Stimulated activated CD4-positive, alpha-beta T cell treated with anti-CD3 and anti-CD28 coated beads, Interleukin-15, amount 100 ng/mL, for 48 hours (primary cell): ENCODE measurements around the gene PCIF1.
A peak's percentile ranks its signal among the peaks of the same experiment; 100 is the strongest.
"Not testable (repeated sequence)": the region's sequence is repeated elsewhere in the genome, so short reads cannot be mapped to it uniquely, and the experiment has no call there.

Experiments
- DNase-seq, 2 donors: peaks; one replicate each; pipeline ENCODE4 v3.0.0-alpha.2; 2020; ENCODE audit warnings: low read depth in 2 of 2

PCIF1 gene

DNA sequence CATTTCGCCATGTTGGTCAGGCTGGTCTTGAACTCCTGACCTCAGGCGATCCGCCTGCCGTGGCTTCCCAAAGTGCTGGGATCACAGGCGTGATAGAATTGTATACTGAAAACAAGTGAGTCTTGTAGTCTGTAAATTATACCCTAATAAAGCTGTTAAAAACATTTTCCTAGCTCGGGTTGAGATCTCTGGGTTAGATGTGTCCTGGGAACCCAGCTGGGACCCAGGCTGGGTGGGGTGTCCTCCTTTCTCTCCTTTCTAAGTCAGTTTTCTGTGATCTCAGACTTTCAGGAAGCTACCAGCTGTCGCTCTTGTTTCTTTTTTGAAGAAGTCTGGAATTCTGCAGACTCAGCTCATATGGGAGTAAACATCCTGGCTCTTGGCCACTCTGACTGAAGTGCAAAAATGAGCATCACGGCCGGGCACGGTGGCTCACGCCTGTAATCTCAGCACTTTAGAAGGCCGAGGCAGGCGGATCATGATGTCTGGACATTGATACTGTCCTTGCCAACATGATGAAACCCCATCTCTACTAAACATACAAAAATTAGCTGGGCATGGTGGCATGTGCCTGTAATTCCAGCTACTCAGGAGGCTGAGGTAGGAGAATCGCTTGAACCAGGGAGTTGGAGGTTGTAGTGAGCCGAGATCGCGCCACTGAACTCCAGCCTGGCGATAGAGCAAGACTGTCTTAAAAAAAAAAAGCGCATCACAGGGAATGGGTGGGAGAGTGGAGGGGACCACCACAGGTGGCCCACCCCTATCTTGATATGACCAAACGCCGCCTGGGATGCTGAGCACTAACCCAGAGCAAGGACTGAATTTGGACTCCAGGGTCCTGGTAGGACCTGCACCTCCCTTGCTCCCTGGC lies 9.9 kb upstream of the PCIF1 start:
- DNase-seq, result no peak

DNA sequence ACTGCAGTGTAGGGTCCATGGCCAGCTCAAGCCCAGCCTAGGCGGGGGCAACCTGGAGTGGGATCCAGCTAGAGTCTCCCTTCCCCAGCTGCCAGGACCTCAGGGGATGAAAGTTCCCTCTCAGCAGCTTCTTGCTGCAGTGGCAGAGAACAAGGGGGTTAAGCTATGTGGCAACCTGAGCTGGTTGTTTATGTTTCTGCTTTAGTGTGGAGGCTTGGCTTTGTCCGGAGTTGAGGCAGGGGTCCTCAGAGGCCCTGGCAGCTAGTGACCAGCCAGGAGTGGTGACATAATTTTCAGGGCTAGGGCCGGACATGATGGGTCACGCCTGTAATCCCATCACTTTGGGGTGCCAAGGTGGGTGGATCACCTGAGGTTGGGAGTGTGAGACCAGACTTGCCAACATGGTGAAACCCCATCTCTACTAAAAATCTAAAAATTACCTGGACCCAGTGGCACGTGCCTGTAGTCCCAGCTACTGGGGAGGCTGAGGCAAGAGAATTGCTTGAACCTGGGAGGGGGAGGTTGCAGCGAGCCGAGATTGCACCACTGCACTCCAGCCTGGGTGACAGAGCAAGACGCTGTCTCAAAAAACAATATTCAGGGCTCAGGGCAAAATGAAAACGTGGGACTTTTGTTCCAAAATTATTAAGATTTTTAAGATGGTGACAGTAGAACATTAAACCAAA lies 8.5 kb upstream of the PCIF1 start:
- no peak for DNase-seq

DNA sequence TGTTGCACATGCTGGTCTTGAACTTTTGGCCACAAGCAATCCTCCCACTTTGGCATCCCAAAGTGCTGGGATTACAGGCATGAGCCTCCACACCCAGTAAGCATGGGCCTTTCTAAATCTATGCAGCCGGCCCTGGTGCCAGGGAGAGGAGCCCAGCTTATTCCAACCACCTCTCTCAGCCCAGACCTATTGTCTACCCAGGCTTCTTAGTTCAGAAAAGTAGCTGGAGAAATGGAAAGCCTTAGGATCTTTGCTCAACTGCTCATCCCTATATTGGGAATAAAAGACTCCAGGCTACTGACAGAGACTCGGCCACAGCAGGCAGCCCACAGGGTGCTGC lies 7.8 kb upstream of the PCIF1 start:
- no peak for DNase-seq

DNA sequence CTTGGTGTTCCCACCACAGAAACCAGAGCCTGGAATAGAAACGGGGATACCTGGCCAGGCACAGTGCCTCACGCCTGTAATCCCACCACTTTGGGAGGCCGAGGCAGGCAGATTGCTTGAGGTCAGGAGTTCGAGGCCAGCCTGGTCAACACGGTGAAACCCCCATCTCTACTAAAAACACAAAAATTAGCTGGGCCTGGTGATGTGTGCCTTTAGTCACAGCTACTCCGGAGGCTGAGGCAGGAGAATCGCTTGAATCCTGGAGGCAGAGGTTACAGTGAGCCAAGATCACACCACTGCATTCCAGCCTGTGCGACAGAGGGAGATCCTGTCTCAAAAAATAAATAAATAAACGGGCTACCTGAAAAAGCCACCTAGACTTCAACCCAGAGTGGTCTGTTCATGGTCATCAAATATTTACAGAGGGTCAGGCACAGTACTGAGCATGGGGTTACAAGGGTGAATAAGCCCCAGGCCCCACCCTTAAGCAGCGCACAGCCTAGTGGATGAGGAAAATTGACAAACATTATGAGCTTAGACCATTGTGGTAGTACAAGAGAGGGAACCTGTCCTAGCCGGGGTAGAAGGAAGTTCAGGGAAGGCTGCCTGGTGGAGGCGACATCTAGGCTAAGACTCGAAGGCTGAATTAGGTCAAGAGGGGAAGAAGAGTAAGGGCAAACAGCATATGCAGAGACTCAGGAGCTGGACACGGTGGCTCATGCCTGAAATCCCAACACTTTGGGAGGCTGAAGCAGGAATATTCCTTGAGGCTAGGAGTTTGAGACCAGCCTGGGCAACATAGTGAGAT lies 7.2 kb upstream of the PCIF1 start:
- DNase-seq, result no peak

DNA sequence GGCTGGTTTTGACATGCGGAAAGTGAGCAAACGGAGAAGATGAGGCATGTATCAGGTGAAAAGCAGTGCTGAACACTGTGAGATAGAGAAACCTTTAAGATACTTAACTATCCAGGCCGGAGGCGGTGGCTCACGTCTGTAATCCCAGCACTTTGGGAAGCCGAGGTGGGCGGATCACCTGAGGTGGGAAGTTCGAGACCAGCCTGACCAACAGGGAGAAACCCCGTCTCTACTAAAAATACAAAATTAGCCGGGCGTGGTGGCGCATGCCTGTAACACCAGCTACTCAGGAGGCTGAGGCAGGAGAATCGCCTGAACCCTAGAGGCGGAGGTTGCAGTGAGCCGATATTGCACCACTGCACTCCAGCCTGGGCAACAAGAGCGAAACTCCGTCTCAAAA lies 2.8 kb upstream of the PCIF1 start:
- not testable (repeated sequence) for DNase-seq

DNA sequence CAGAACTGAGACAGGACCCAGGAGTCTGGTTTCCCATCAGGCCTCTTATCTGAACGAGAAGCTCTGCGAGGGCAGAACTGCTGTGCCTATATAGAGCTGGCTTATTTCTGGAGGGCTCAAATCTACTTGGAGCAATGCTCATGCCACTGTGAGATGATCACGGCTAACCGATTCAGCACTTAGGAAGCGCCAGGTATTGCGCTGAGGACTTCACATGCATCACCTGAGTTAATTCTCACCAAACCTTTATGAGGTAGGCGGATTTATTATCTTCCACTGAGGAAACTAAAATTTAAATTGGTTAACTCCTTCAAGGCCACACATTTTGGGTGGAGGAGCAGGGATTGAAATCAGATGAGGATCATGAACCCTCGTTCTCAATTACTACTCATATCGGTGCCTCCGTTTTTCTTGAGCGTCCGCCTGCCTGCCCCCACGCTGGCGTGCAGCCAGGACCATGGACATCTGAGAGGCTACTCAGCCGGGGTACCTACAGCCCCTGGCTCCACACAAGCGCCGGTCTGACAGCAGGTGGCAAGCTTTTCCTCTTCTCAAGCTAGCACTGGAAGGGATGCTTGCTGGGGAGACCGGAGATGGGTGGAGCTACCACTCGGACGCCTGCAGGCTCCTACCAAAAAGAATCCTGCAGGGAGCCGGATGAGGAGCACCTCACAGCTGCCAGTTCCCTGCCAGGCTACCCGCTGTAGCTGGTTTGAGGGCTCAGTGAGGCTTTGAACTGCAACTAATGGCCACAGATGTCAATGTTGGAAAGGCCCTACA lies 1.0 kb upstream of the PCIF1 start:
- peak; percentile 45 to 50 for DNase-seq

DNA sequence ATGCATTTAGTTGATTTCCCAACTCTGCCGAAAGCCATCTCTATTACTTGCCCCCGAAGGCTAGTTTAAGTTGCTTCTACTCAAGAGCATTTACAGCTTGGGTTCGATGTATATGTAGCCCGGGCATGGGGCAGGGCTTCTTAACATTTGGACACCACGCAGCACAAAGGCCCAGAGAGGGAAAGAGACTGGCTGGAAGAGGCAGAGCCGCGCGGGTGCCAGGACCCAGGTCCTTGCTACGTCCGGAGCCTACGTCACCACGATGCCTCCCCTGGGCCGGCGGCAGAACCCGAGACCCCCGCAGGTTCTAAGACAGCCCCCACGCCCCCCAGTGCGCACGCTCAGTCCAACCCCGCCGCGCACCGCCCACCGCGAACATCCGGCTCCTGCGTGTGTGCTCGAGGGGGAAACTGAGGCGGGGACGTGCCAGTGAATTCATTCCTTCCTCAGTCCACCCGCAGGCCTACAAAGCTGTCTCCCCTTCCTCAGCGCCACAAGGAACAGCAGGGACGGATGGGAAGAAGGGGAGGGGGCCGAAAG lies 367 bp upstream of the PCIF1 start:
- DNase-seq, result peak in 1 of 2 donors; percentile 31

DNA sequence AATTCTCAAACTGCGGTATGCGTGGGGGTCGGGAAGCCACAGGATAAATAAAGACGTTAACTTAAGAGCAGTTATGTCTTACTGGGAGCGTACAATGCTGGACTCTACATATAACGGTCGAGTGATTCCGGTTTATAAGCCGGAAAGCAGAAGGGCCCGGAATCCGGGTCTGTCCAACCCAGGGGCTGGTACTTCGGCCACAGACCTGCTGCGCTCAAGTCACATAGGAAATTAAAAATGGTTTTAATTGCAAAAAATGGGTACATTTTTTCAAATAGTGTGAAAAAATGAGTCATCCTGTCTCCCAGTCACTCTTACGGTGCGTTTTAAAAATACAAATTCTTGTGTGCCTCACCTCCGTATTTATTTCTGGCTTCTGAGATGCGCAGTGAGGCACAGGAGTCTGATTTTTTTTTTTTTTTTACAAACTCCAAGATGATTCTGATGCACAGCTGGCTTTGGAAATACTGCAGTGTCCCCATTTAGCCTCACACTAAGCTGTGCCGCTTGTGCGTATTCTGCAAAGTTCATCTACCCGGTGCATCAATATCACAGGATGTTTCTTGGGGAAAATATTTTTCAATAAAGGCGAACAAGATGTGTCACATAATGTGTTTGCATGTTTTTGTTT lies 1.0 kb downstream of the PCIF1 start:
- no peak for DNase-seq

DNA sequence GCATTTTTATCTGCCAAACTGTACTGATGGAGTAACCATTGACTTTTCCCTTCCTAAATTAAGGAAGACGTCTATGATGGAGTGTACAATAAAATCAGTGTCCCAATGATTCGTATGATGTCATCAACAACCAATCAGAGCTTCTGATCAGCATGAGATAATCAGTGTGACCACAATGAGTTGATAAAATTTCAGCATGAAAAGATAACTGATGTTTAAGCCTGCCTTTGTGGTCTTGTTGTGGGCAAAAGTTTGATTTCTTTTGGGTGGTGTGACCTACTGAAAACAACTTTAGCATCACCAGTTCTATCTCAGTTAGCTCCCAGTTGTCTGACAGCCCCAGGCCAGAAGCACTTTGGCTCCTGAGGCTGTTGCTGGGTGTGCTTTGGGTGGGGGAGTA lies 3.3 kb downstream of the PCIF1 start:
- DNase-seq, result no peak

DNA sequence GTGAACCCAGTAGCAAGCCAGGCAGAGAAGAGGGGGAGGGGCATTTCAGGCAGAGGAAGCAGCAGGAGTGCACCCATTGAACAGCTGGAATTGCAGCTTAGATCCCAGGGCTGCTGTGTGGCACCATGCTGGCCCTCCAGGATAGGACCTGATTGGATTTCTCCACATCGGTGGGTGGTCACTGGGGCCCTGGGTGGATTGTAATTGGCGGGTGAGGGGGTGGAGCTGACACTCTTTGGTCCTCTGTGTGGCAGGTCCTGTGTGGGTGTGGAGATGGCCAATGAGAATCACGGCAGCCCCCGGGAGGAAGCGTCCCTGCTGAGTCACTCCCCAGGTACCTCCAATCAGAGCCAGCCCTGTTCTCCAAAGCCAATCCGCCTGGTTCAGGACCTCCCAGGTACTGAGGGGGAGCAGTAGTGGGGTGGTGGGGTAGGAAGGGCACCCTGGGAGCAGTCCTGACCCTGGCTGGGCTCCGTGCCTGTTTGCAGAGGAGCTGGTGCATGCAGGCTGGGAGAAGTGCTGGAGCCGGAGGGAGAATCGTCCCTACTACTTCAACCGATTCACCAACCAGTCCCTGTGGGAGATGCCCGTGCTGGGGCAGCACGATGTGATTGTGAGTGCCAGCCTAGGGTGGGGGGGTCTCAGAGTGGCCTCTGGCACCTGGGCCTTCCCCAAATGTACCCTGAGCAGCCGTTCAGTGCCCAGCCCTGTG lies 4.4 kb downstream of the PCIF1 start:
- no peak for DNase-seq

DNA sequence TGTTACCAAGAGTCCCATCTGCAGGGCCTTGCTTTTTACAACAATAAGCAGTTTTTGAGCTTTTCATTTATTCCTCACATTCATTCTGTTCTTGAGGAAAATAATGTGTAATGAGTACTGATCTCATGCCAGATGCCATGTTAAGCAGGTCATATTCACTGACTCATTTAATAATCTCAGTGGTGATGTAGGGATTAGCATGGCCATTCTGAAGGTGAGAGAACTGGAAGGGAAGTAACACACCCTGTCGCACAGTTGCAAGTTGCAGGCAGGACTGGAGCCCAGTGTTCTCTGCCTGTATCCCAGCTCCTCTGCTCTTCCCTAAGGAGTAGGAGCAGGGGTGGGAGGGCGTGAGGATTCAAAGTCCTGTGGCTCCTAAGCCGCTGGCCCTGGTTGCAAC lies 5.6 kb downstream of the PCIF1 start:
- no peak for DNase-seq

DNA sequence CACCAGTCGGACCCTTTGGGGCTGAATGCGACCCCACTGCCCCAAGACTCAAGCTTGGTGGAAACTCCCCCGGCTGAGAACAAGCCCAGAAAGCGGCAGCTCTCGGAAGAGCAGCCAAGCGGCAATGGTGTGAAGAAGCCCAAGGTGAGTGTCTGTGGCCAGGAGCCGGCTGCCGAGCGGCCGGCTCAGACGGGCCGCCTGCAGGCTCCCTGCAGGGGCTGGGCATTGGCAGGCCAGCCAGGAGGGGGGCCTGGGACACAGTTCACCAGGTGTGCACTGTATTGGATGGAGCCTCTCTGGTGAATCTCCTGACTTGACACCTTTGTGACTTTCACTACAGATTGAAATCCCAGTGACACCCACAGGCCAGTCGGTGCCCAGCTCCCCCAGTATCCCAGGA lies 6.0 kb downstream of the PCIF1 start:
- no peak for DNase-seq

DNA sequence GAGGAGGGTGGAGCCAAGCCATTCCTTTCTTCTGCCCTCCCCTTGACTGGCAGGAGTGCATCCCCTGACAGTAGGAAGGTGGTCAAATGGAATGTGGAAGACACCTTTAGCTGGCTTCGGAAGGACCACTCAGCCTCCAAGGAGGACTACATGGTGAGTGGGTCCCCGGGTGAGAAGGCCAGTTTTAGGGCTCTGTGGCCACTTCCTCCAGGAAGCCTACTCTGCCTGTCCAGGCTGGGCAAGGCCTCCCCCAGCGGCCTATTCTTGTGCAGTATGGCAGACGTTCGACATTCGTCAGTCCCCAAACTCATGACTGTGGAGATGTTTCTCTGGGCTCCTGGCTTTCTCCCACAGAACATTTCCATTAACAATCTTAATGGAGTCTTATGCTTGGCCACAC lies 9.1 kb downstream of the PCIF1 start:
- no peak for DNase-seq

DNA sequence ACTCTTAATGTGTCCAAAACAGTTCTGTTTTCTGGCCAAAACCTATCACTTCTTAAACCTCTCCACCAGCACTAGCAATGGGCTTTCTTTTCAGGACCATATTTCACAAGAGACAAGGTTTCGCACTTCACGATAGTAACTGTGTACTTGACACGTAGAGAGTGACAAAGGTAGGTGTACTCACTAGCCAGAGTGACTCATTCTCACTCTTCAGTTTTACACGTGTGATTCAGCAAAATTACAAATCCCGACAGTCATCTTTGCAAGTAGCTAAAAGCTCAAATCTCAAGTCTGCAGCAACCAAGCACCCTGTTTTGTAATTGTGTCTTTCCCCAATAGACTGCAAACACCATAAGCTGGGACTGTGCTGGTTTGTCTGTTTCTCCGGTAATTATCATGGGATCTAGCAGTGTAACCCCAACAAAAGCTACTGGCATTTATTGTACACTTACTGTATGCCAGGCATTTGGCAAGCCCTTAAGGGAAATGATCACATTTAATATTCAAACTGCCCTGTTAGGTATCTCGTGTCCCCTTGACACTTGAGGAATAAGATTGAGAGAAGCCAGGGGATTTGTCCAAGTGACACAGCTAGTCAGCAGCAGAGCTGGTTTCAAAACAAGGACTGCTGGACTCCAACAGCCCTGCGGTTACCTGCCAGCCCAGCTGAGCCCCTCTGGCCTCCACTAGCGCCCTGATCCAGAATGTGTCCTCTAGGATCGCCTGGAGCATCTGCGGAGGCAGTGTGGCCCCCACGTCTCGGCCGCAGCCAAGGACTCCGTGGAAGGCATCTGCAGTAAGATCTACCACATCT lies 9.9 kb downstream of the PCIF1 start:
- DNase-seq, result no peak

DNA sequence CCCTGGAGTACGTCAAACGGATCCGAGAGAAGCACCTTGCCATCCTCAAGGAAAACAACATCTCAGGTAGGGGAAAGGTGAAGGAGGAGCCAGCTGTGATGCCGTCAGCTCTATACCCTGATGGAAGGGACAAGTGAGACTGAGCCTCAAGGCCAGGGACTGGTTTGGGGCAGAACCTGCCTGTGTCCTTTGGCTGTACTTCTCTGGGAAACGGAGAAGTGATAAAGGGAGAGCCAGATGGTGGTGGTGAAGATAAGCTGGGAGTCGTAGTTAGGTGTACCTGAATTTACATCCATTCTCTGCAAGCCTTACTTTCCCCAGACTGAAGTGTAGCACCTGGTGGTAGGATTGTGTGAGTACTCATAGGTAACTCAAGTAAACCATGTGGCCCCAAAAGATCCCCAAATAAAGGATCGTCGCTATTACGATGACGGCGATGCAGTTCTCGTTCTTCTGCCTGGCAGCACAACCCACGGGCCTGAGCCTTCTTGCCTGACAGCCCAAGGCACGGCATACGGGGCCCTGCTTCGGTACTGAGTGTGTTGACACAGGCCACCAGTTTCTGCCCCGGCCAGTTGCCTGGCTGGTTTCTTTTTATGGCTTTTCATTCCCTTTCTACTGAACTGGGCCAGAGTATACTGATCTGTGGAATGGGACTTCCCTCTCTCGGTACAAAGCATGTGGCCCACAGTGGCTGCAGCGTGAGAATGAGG lies 10.6 kb downstream of the PCIF1 start:
- DNase-seq, result no peak

DNA sequence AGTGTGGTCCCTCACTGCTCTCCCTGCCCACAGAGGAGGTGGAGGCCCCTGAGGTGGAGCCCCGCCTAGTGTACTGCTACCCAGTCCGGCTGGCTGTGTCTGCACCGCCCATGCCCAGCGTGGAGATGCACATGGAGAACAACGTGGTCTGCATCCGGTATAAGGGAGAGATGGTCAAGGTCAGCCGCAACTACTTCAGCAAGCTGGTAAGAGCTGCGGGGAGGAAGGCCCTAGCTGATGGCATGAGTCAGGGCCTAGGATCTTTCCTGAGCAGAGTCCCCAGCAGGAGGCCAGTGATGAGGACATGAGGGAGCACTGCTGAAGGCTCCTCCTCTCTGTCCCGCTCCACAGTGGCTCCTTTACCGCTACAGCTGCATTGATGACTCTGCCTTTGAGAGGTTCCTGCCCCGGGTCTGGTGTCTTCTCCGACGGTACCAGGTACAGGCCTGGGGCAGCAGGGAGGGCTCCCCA lies 11.2 kb downstream of the PCIF1 start:
- DNase-seq, result no peak

DNA sequence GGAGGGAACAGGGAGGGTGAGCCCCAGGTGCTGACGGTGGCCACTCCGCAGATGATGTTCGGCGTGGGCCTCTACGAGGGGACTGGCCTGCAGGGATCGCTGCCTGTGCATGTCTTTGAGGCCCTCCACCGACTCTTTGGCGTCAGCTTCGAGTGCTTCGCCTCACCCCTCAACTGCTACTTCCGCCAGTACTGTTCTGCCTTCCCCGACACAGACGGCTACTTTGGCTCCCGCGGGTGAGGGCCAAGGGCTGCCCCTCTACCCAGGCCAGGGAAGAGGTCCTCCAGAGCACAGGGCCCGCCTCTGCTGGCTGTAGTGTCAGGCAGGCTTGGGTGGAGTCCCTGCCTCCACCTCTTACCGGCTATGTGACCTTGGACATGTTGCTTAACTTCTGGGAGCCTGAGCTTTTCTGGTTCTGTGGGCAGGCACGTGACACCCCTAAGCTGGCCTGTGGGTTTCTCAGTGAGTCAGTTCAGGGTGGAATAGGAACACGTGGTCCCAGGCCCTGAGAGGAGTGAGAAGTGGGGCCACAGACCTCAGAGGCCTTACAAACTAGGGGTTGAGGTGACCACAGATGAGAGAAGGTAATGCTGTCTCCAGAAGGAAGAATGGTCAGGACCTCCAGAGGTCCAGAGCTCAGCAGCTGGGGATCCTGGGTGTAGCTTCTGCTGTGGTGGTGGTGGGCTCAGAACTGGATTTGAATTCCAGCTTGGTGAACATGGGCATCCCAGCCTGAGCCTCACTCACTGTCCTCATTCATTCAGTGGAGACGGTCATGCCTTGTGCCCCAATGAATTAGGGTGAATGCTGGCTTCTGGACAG lies 11.9 kb downstream of the PCIF1 start:
- no peak for DNase-seq
